Nephron (organoid): ENCODE results near the gene TTC33.

Source experiments
- H3K27ac Mint-ChIP-seq, 3 experiments: 2 replicates each; pipeline ENCODE4 v1.8.0; 2020; ENCODE audit warnings: mixed read lengths in 3 of 3, mild to moderate bottlenecking in 2 of 3, moderate library complexity in 1 of 3
- H3K27me3 Mint-ChIP-seq: 2 replicates; pipeline ENCODE4 v1.8.0; 2021; ENCODE audit warnings: low read depth, mild to moderate bottlenecking, moderate library complexity, mixed read lengths
- H3K36me3 Mint-ChIP-seq: 2 replicates; pipeline ENCODE4 v1.8.0; 2020; ENCODE audit warnings: low read depth, mixed read lengths
- H3K4me1 Mint-ChIP-seq: 2 replicates; pipeline ENCODE4 v1.8.0; 2020; ENCODE audit warnings: mixed read lengths
- H3K4me3 Mint-ChIP-seq, 3 experiments: 2 replicates each; pipeline ENCODE4 v1.8.0; 2020; ENCODE audit warnings: mild to moderate bottlenecking in 3 of 3, mixed read lengths in 3 of 3, moderate library complexity in 2 of 3
- H3K9me3 Mint-ChIP-seq: 2 replicates; pipeline ENCODE4 v1.8.0; 2020; ENCODE audit warnings: mixed read lengths
- TF ChIP-seq, protein P1 (sequence below), 3 experiments: fragments of 200-600 bp; sonication (generic); IDR thresholded peaks; one replicate each; pipeline ENCODE4 v1.5.0; 2021; ENCODE audit warnings: antibody characterized with exemption in 3 of 3; ENCODE audit not compliant: unreplicated experiment in 3 of 3

TTC33 gene

DNA sequence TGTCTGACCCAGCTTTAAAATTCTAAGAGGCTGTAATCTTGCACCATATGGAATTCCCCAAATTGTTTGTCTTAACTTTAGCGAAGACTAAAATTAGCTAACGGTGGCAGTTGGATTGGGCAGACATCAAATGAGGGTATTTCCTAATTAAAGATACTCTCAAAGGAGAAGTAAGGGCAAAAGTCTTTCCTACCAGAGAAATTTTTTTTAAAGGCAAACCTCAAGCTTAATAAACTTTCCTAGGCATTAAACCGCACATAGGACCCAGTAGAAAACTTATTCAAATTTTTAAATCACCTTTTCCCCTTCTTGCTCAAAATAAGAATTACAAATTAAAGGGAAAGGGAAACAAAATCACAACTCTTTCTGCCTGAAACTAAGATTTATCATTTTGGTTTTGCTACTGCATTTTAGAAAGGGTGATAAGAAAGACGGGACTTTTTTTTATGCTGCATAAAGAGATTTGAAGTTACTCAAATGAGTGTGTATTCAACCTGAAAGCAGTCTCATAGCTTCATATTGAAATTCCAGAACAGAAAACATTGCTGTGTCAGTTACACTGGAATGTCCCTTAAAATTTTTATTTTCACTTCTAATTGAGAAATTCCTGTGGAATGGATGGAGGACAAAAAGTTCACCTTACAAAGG is 265.2 kb downstream of the TTC33 start:
- Mint-ChIP-seq H3K9me3 (no peaks in the 10 kb centered on the region), H3K27me3 (no peaks in the 10 kb centered on the region)
- TF ChIP-seq, protein P1, sequence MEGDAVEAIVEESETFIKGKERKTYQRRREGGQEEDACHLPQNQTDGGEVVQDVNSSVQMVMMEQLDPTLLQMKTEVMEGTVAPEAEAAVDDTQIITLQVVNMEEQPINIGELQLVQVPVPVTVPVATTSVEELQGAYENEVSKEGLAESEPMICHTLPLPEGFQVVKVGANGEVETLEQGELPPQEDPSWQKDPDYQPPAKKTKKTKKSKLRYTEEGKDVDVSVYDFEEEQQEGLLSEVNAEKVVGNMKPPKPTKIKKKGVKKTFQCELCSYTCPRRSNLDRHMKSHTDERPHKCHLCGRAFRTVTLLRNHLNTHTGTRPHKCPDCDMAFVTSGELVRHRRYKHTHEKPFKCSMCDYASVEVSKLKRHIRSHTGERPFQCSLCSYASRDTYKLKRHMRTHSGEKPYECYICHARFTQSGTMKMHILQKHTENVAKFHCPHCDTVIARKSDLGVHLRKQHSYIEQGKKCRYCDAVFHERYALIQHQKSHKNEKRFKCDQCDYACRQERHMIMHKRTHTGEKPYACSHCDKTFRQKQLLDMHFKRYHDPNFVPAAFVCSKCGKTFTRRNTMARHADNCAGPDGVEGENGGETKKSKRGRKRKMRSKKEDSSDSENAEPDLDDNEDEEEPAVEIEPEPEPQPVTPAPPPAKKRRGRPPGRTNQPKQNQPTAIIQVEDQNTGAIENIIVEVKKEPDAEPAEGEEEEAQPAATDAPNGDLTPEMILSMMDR (IDR thresholded peaks at IDR 0.05; ENCODE audit: unreplicated experiment in 3 of 3): no peak

DNA sequence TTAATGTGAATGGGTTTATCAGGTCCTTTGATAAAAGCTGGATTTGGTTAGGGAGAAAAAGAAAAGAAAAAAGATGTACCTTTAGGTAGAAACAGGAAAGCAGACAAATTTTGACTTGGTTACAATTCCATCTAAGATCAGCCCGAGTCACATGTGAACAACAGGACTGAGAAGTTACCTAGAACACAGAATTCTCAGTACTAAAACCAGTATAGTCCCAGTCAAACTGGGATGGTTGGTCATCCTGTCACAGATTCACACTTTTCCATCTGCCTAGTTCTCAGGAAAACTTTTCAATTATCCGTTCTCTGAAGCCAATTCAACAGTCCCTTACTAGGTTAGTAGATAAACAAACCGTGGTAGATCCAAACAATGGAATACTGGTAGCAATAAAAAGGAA is 266.3 kb downstream of the TTC33 start:
- Mint-ChIP-seq H3K4me1 (no peaks in the 10 kb centered on the region), H3K27me3 (no peaks in the 10 kb centered on the region), H3K9me3 (no peaks in the 10 kb centered on the region), H3K27ac (no peak overlapping the region), H3K36me3 (no peaks in the 10 kb centered on the region), H3K4me3 (no peak overlapping the region)
- TF ChIP-seq, protein P1 (IDR thresholded peaks at IDR 0.05; ENCODE audit: unreplicated experiment in 3 of 3): no peak

More for the DNA sequence above, 265.2 kb downstream of the TTC33 start:
- Mint-ChIP-seq H3K4me3 (no peak overlapping the region), H3K4me1 (no peaks in the 10 kb centered on the region), H3K27ac (no peak overlapping the region), H3K36me3 (no peaks in the 10 kb centered on the region)

- Mint-ChIP-seq H3K4me1 (no peaks in the 10 kb centered on the region), H3K27ac (no peak overlapping the region), H3K9me3 (no peaks in the 10 kb centered on the region), H3K36me3 (no peaks in the 10 kb centered on the region), H3K27me3 (no peaks in the 10 kb centered on the region), H3K4me3 (no peak overlapping the region)
- TF ChIP-seq, protein P1 (IDR thresholded peaks at IDR 0.05; ENCODE audit: unreplicated experiment in 3 of 3): no peak
Observed at GRCh38 chr5:40486437-40487275, 269.1 kb downstream of the TTC33 start.

DNA sequence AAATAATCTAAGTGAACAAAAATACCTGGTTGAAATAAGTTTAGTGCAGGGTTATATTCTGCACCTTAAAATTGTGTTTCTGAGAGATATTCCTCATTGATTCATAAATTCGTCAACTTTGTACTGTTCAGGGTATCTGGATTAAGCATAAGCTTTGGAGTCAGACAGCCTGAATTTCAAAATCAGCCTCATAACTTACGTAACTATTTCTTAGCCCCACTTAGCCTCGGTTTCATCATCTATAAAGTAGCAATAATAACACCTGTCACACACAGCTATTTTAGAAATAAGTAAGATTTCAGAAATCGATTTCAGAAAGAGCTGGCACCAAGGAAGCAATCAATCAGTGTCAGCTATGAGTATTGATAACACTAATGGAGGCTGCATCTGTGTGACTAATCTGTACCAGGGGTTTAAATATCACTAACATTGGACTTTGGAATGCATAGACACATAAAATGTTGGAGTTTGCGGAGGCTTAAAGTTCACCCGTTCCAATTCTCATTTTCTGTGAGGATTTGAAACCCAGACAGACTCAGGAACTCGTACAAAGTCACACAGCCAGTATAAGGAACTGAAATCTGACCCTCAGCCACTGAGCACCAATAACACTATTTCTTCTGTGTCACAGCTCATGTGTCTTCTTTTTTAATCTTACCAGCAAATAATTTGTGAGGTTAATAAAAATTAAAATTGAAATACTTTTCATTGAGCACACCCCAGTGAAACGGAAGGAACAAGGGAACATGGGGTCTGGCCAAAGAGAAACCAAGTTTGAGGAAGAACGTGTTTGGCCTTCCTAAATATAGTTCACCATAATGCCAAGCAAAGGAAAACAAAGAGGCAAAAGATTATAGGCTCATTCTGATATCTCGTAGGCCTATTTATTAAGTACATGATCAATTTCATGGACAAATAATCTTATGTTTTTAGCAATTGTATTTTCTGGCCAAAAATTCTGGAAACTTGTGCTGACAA is 270.5 kb downstream of the TTC33 start:
- Mint-ChIP-seq H3K4me1 (no peaks in the 10 kb centered on the region), H3K36me3 (no peaks in the 10 kb centered on the region), H3K27ac (no peak overlapping the region), H3K27me3 (no peaks in the 10 kb centered on the region), H3K4me3 (no peak overlapping the region), H3K9me3 (no peaks in the 10 kb centered on the region)
- TF ChIP-seq, protein P1 (IDR thresholded peaks at IDR 0.05; ENCODE audit: unreplicated experiment in 3 of 3): no peak

- Mint-ChIP-seq H3K4me1 (no peaks in the 10 kb centered on the region), H3K36me3 (no peaks in the 10 kb centered on the region), H3K4me3 (no peak overlapping the region), H3K9me3 (no peaks in the 10 kb centered on the region), H3K27ac (no peak overlapping the region), H3K27me3 (no peaks in the 10 kb centered on the region)
- TF ChIP-seq, protein P1 (IDR thresholded peaks at IDR 0.05; ENCODE audit: unreplicated experiment in 3 of 3): no peak
Observed at GRCh38 chr5:40484495-40484894, 271.3 kb downstream of the TTC33 start.
